ENCODE results near the gene DLG2.

GRCh38 chr11:84091212-84091986 lies 1535.7 kb downstream of the DLG2 start:
- TF ChIP-seq CTCF (IDR thresholded peaks at IDR 0.05; ENCODE audit: insufficient read depth, low read length) (no peak), REST (IDR thresholded peaks at IDR 0.05; ENCODE audit: insufficient replicate concordance, low read depth) (no peak), POLR2AphosphoS5 (IDR thresholded peaks at IDR 0.05; ENCODE audit: low read depth) (no peak), GABPA (IDR thresholded peaks at IDR 0.05; ENCODE audit: low read depth) (no peak)
